ENCODE measurements around the gene CD70.

GRCh38 chr19:6551091-6551490 lies 39.9 kb downstream of the CD70 start:
- TF ChIP-seq CTCF (IDR thresholded peaks at IDR 0.05): no peak
- TF ChIP-seq POLR2A (IDR thresholded peaks at IDR 0.05): no peak
